Measurements from ENCODE around the gene SCGB2B2. TPM values are rescaled to one million over a fixed set of nuclear protein-coding genes. Genes with fewer than 3 reads are reported as not detected.

SCGB2B2 gene
- total RNA-seq, 1 donor from 2014 or later = 0.14 TPM

GRCh38 chr19:34690372-34690771 lies 13.4 kb upstream of the SCGB2B2 start:
- no peak for TF ChIP-seq EZH2 (IDR thresholded peaks at IDR 0.05; ENCODE audit: insufficient read depth, low read length)
- TF ChIP-seq, protein P1, sequence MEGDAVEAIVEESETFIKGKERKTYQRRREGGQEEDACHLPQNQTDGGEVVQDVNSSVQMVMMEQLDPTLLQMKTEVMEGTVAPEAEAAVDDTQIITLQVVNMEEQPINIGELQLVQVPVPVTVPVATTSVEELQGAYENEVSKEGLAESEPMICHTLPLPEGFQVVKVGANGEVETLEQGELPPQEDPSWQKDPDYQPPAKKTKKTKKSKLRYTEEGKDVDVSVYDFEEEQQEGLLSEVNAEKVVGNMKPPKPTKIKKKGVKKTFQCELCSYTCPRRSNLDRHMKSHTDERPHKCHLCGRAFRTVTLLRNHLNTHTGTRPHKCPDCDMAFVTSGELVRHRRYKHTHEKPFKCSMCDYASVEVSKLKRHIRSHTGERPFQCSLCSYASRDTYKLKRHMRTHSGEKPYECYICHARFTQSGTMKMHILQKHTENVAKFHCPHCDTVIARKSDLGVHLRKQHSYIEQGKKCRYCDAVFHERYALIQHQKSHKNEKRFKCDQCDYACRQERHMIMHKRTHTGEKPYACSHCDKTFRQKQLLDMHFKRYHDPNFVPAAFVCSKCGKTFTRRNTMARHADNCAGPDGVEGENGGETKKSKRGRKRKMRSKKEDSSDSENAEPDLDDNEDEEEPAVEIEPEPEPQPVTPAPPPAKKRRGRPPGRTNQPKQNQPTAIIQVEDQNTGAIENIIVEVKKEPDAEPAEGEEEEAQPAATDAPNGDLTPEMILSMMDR (IDR thresholded peaks at IDR 0.05; ENCODE audit: insufficient read depth, low read depth, low read length) = no peak
- H3K4me1 ChIP-seq (ENCODE audit: insufficient read depth, low read length) = no peaks in the 10 kb centered on the region
- Mint-ChIP-seq H3K27me3 (ENCODE audit: low read depth, unreplicated experiment) (no peaks in the 10 kb centered on the region), H3K9me3 (ENCODE audit: unreplicated experiment) (peaks cover 17% of the 10 kb centered on the region), H3K4me1 (ENCODE audit: low read depth, unreplicated experiment) (no peaks in the 10 kb centered on the region), H3K27ac (ENCODE audit: unreplicated experiment) (no peak overlapping the region), H3K36me3 (ENCODE audit: low read depth, unreplicated experiment) (peaks cover 11% of the 10 kb centered on the region), H3K4me3 (ENCODE audit: unreplicated experiment) (no peak overlapping the region)
- H2AFZ ChIP-seq (ENCODE audit: low read depth, low read length) = no peak overlapping the region
- H3K4me2 ChIP-seq (ENCODE audit: low read length) = no peak overlapping the region
- H3K27ac ChIP-seq (ENCODE audit: low read depth, low read length) = no peak overlapping the region
- no peak overlapping the region for H3K9ac ChIP-seq (ENCODE audit: low read length)
- no peaks in the 10 kb centered on the region for H3K27me3 ChIP-seq (ENCODE audit: insufficient read depth, low read length)
- FAIRE-seq (no peak), DNase-seq (ENCODE audit: low read depth) (no peak)
- no peak overlapping the region for H3K4me3 ChIP-seq (ENCODE audit: insufficient read depth, low read depth, low read length)
- H3K79me2 ChIP-seq (ENCODE audit: insufficient read depth, low read length) = no peaks in the 10 kb centered on the region
- no peaks in the 10 kb centered on the region for H4K20me1 ChIP-seq (ENCODE audit: insufficient read depth, low read length)
- peaks cover 17% of the 10 kb centered on the region for H3K9me3 ChIP-seq (ENCODE audit: insufficient read depth, low read depth, low read length)
- no peaks in the 10 kb centered on the region for H3K36me3 ChIP-seq (ENCODE audit: insufficient read depth, low read length)

GRCh38 chr19:34688592-34688991 lies 11.6 kb upstream of the SCGB2B2 start:
- H3K9me3 ChIP-seq (ENCODE audit: insufficient read depth, low read depth, low read length) = peaks cover 28% of the 10 kb centered on the region
- no peak overlapping the region for H3K4me2 ChIP-seq (ENCODE audit: low read length)
- DNase-seq (ENCODE audit: low read depth) (no peak), FAIRE-seq (no peak)
- no peak overlapping the region for H3K9ac ChIP-seq (ENCODE audit: low read length)
- Mint-ChIP-seq H3K9me3 (ENCODE audit: unreplicated experiment) (peaks cover 27% of the 10 kb centered on the region), H3K27me3 (ENCODE audit: low read depth, unreplicated experiment) (no peaks in the 10 kb centered on the region), H3K27ac (ENCODE audit: unreplicated experiment) (no peak overlapping the region), H3K4me1 (ENCODE audit: low read depth, unreplicated experiment) (no peaks in the 10 kb centered on the region), H3K36me3 (ENCODE audit: low read depth, unreplicated experiment) (peaks cover 27% of the 10 kb centered on the region), H3K4me3 (ENCODE audit: unreplicated experiment) (no peak overlapping the region)
- H2AFZ ChIP-seq (ENCODE audit: low read depth, low read length) = no peak overlapping the region
- H4K20me1 ChIP-seq (ENCODE audit: insufficient read depth, low read length) = no peaks in the 10 kb centered on the region
- no peak for TF ChIP-seq EZH2 (IDR thresholded peaks at IDR 0.05; ENCODE audit: insufficient read depth, low read length)
- TF ChIP-seq, protein P1 (IDR thresholded peaks at IDR 0.05; ENCODE audit: insufficient read depth, low read depth, low read length) = no peak
- no peak overlapping the region for H3K27ac ChIP-seq (ENCODE audit: low read depth, low read length)
- no peaks in the 10 kb centered on the region for H3K79me2 ChIP-seq (ENCODE audit: insufficient read depth, low read length)
- H3K4me1 ChIP-seq (ENCODE audit: insufficient read depth, low read length) = no peaks in the 10 kb centered on the region
- H3K4me3 ChIP-seq (ENCODE audit: insufficient read depth, low read depth, low read length) = no peak overlapping the region
- H3K27me3 ChIP-seq (ENCODE audit: insufficient read depth, low read length) = no peaks in the 10 kb centered on the region
- H3K36me3 ChIP-seq (ENCODE audit: insufficient read depth, low read length) = peaks cover 8% of the 10 kb centered on the region

DNA sequence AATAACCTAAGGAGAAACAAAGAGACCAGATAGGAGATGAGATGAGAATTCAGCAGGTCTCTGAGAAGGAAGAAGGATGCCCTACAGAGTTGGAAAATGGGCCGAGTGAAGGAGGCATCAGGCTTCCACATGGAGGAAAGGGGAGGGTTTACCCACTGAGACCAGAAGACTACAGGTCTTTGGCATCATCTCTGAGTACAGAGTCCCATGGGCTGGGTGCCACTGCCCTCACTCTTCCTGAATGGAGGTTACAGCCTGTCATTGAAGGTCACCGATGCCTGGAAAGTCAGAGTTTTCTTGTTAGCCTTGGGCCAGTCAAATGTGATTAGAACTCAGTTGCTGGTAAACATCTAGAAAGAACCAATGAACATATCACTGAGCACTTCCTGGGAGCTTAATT lies 10.4 kb upstream of the SCGB2B2 start:
- H3K4me3 ChIP-seq (ENCODE audit: insufficient read depth, low read depth, low read length) = no peak overlapping the region
- TF ChIP-seq, protein P1 (IDR thresholded peaks at IDR 0.05; ENCODE audit: insufficient read depth, low read depth, low read length) = no peak
- no peak for TF ChIP-seq EZH2 (IDR thresholded peaks at IDR 0.05; ENCODE audit: insufficient read depth, low read length)
- H3K4me1 Mint-ChIP-seq (ENCODE audit: low read depth, unreplicated experiment) = no peaks in the 10 kb centered on the region
- no peaks in the 10 kb centered on the region for H3K4me1 ChIP-seq (ENCODE audit: insufficient read depth, low read length)
- no peaks in the 10 kb centered on the region for H3K79me2 ChIP-seq (ENCODE audit: insufficient read depth, low read length)
- no peak overlapping the region for H3K9ac ChIP-seq (ENCODE audit: low read length)
- no peak overlapping the region for H3K27ac ChIP-seq (ENCODE audit: low read depth, low read length)
- H3K27me3 Mint-ChIP-seq (ENCODE audit: low read depth, unreplicated experiment) = no peaks in the 10 kb centered on the region
- no peak overlapping the region for H2AFZ ChIP-seq (ENCODE audit: low read depth, low read length)
- peaks cover 35% of the 10 kb centered on the region for H3K36me3 Mint-ChIP-seq (ENCODE audit: low read depth, unreplicated experiment)
- no peak overlapping the region for H3K27ac Mint-ChIP-seq (ENCODE audit: unreplicated experiment)
- FAIRE-seq (no peak), DNase-seq (ENCODE audit: low read depth) (no peak)
- H3K4me2 ChIP-seq (ENCODE audit: low read length) = no peak overlapping the region
- no peaks in the 10 kb centered on the region for H3K27me3 ChIP-seq (ENCODE audit: insufficient read depth, low read length)
- H3K4me3 Mint-ChIP-seq (ENCODE audit: unreplicated experiment) = no peak overlapping the region
- peaks cover 21% of the 10 kb centered on the region for H3K36me3 ChIP-seq (ENCODE audit: insufficient read depth, low read length)
- peaks cover 33% of the 10 kb centered on the region for H3K9me3 ChIP-seq (ENCODE audit: insufficient read depth, low read depth, low read length)
- H3K9me3 Mint-ChIP-seq (ENCODE audit: unreplicated experiment) = peaks cover 33% of the 10 kb centered on the region
- no peaks in the 10 kb centered on the region for H4K20me1 ChIP-seq (ENCODE audit: insufficient read depth, low read length)
